ENCODE measurements around the gene CKS1B. TPM values are rescaled to one million over a fixed set of nuclear protein-coding genes. Genes with fewer than 3 reads are reported as not detected.

CKS1B gene
- total RNA-seq, 1 experiment from 2014 or later, result 295 TPM

DNA sequence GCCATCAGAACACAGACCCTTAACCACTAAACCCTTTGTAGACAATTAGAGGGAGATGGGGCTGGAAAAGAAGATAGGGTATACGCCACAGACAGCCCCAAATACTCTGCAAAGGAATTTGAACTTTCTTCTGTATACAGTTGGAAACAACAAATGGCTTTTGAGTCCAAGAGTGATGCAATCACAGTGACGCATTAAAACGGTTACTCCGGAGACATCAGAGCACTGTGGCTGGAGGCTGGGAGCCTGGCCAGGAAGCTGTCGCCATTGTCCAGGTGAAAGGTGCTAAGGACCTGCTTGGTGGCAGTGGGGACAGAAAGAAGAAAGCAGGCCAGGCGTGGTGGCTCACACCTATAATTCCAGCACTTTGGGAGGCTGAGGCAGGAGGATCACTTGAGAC, 12.8 kb downstream of the CKS1B start:
- no peak for TF ChIP-seq EZH2 (IDR thresholded peaks at IDR 0.05; ENCODE audit: borderline replicate concordance, low read depth, low read length, poor library complexity, severe bottlenecking)
- TF ChIP-seq, protein P1, sequence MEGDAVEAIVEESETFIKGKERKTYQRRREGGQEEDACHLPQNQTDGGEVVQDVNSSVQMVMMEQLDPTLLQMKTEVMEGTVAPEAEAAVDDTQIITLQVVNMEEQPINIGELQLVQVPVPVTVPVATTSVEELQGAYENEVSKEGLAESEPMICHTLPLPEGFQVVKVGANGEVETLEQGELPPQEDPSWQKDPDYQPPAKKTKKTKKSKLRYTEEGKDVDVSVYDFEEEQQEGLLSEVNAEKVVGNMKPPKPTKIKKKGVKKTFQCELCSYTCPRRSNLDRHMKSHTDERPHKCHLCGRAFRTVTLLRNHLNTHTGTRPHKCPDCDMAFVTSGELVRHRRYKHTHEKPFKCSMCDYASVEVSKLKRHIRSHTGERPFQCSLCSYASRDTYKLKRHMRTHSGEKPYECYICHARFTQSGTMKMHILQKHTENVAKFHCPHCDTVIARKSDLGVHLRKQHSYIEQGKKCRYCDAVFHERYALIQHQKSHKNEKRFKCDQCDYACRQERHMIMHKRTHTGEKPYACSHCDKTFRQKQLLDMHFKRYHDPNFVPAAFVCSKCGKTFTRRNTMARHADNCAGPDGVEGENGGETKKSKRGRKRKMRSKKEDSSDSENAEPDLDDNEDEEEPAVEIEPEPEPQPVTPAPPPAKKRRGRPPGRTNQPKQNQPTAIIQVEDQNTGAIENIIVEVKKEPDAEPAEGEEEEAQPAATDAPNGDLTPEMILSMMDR (conservative IDR thresholded peaks at IDR 0.05; ENCODE audit: low read depth, low read length), result no peak
- intact Hi-C loops (cut with micrococcal nuclease; ENCODE audit: unreplicated experiment), result no loop called here
- DNase-seq (ENCODE audit: low spot score), result no peak
- peaks cover 40% of the 10 kb centered on the region for H3K36me3 ChIP-seq (ENCODE audit: insufficient read depth, low read length, poor library complexity, severe bottlenecking)
- CTCF ChIA-PET, result interaction anchor here (1.3 kb wide), 1 partner anchor 12 kb away, joined by 5 read pairs; no protein-coding TSS in a partner anchor
- peaks cover 4% of the 10 kb centered on the region for H3K4me1 ChIP-seq (ENCODE audit: insufficient read depth, low read length, poor library complexity, severe bottlenecking)
- BruUV-seq (replicated peaks), result no TSS peak
- POLR2A ChIA-PET (ENCODE audit: low non-redundant PET), result no interaction called here
- no peaks in the 10 kb centered on the region for H3K27me3 ChIP-seq (replicated peaks; ENCODE audit: insufficient read depth, low read depth, low read length, poor library complexity)
- no peak overlapping the region for H3K27ac ChIP-seq (ENCODE audit: low read depth, low read length, poor library complexity, severe bottlenecking)
- no peaks in the 10 kb centered on the region for H3K9me3 ChIP-seq (ENCODE audit: low read depth, low read length, poor library complexity, severe bottlenecking)
- no peak overlapping the region for H3K4me3 ChIP-seq (ENCODE audit: low read depth, low read length, poor library complexity, severe bottlenecking)

DNA sequence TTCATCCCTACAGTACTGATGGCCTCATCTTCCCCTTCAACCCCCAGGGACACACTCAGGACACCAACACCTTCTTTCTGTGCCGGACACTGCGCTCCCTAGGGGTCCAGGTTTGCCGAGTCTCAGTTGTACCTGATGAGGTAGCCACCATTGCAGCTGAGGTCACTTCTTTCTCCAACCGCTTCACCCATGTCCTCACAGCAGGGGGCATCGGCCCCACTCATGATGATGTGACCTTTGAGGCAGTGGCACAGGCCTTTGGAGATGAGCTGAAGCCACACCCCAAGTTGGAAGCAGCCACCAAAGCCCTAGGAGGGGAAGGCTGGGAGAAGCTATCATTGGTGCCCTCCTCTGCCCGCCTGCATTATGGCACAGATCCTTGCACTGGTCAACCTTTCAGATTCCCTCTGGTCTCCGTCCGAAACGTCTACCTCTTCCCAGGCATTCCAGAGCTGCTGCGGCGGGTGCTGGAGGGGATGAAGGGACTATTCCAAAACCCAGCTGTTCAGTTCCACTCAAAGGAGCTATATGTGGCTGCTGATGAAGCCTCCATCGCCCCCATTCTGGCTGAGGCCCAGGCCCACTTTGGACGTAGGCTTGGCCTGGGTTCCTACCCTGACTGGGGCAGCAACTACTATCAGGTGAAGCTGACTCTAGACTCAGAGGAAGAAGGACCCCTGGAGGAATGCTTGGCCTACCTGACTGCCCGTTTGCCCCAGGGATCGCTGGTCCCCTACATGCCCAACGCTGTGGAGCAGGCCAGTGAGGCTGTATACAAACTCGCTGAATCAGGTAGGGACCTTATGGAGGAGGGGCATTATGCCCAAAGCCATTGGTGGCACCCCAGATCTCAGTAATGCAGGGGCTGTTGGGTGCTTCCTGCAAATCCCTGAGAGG, 13.8 kb downstream of the CKS1B start:
- BruUV-seq (replicated peaks), result no TSS peak
- DNase-seq (ENCODE audit: low spot score), result no peak
- no peaks in the 10 kb centered on the region for H3K27me3 ChIP-seq (replicated peaks; ENCODE audit: insufficient read depth, low read depth, low read length, poor library complexity)
- no peaks in the 10 kb centered on the region for H3K9me3 ChIP-seq (ENCODE audit: low read depth, low read length, poor library complexity, severe bottlenecking)
- H3K4me3 ChIP-seq (ENCODE audit: low read depth, low read length, poor library complexity, severe bottlenecking), result no peak overlapping the region
- H3K27ac ChIP-seq (ENCODE audit: low read depth, low read length, poor library complexity, severe bottlenecking), result no peak overlapping the region
- intact Hi-C loops (cut with micrococcal nuclease; ENCODE audit: unreplicated experiment), result no loop called here
- ChIA-PET POLR2A (ENCODE audit: low non-redundant PET) (no interaction called here), CTCF (interaction anchor here (1.3 kb wide), 1 partner anchor 11 kb away, joined by 5 read pairs; no protein-coding TSS in a partner anchor)
- H3K4me1 ChIP-seq (ENCODE audit: insufficient read depth, low read length, poor library complexity, severe bottlenecking), result no peaks in the 10 kb centered on the region
- peaks cover 40% of the 10 kb centered on the region for H3K36me3 ChIP-seq (ENCODE audit: insufficient read depth, low read length, poor library complexity, severe bottlenecking)
- TF ChIP-seq, protein P1 (conservative IDR thresholded peaks at IDR 0.05; ENCODE audit: low read depth, low read length), result no peak
- no peak for TF ChIP-seq EZH2 (IDR thresholded peaks at IDR 0.05; ENCODE audit: borderline replicate concordance, low read depth, low read length, poor library complexity, severe bottlenecking)

- no peak for TF ChIP-seq EZH2 (IDR thresholded peaks at IDR 0.05; ENCODE audit: borderline replicate concordance, low read depth, low read length, poor library complexity, severe bottlenecking)
- TF ChIP-seq, protein P1 (conservative IDR thresholded peaks at IDR 0.05; ENCODE audit: low read depth, low read length), result no peak
- no TSS peak for BruUV-seq (replicated peaks)
- H3K4me1 ChIP-seq (ENCODE audit: insufficient read depth, low read length, poor library complexity, severe bottlenecking), result no peaks in the 10 kb centered on the region
- ChIA-PET POLR2A (ENCODE audit: low non-redundant PET) (no interaction called here), CTCF (no interaction called here)
- intact Hi-C loops (cut with micrococcal nuclease; ENCODE audit: unreplicated experiment), result no loop called here
- DNase-seq (ENCODE audit: low spot score), result no peak
- no peaks in the 10 kb centered on the region for H3K9me3 ChIP-seq (ENCODE audit: low read depth, low read length, poor library complexity, severe bottlenecking)
- H3K4me3 ChIP-seq (ENCODE audit: low read depth, low read length, poor library complexity, severe bottlenecking), result no peak overlapping the region
- H3K27ac ChIP-seq (ENCODE audit: low read depth, low read length, poor library complexity, severe bottlenecking), result no peak overlapping the region
- peaks cover 40% of the 10 kb centered on the region for H3K36me3 ChIP-seq (ENCODE audit: insufficient read depth, low read length, poor library complexity, severe bottlenecking)
- no peaks in the 10 kb centered on the region for H3K27me3 ChIP-seq (replicated peaks; ENCODE audit: insufficient read depth, low read depth, low read length, poor library complexity)
Measured at GRCh38 chr1:154989195-154989860, 14.8 kb downstream of the CKS1B start.
